AG04450 (cell line): ENCODE measurements around the gene TERB1. TPM values are rescaled to one million over a fixed set of nuclear protein-coding genes. Genes with fewer than 3 reads are reported as not detected.

Experiments used
- CTCF ChIA-PET: fragments of 300-600, 350-600 bp; formaldehyde crosslinking; extraction: SDS; loops from one replicate; lab custom pipeline; 2022; ENCODE audit warnings: antibody characterized with exemption, inconsistent platforms; lab: Charles Lee
- POLR2A ChIA-PET: fragments of 350-600 bp; formaldehyde crosslinking; extraction: SDS; loops from one replicate; lab custom pipeline; 2021; ENCODE audit warnings: antibody characterized with exemption, inconsistent platforms; lab: Yijun Ruan, JAX
- DNase-seq: peaks from one replicate; pipeline ENCODE4 v3.0.0-alpha.2; 2011; ENCODE audit warnings: low read depth, low spot score
- H3K27ac ChIP-seq: one replicate; pipeline ENCODE4 v1.5.1; 2012; ENCODE audit warnings: low read depth, low read length, control low read depth
- H3K27me3 ChIP-seq: one replicate; pipeline ENCODE4 v1.6.0; 2012; ENCODE audit warnings: low read length; ENCODE audit not compliant: control insufficient read depth, insufficient read depth
- H3K4me3 ChIP-seq: 2 replicates; pipeline ENCODE4 v1.5.1; 2011; ENCODE audit warnings: mild to moderate bottlenecking, low read depth, low read length, control low read depth
- H3K9me3 ChIP-seq: 2 replicates; pipeline ENCODE4 v1.5.1; 2012; ENCODE audit warnings: low read length; ENCODE audit not compliant: control insufficient read depth, insufficient read depth
- polyA plus RNA-seq: library from polyadenylated mRNA; depleted of rRNA; stranded (reverse); fragments of >200 nt; gene quantifications from 2 replicates; pipeline ENCODE4 v1.2.3, GENCODE V29; 2011
- TF ChIP-seq, protein P1 (sequence below): IDR thresholded peaks from 2 replicates; pipeline ENCODE4 v1.5.1; 2011; ENCODE audit warnings: low read depth, low read length, control low read depth, inconsistent platforms

Gene TERB1
- polyA plus RNA-seq, 1 experiment, result not detected

DNA sequence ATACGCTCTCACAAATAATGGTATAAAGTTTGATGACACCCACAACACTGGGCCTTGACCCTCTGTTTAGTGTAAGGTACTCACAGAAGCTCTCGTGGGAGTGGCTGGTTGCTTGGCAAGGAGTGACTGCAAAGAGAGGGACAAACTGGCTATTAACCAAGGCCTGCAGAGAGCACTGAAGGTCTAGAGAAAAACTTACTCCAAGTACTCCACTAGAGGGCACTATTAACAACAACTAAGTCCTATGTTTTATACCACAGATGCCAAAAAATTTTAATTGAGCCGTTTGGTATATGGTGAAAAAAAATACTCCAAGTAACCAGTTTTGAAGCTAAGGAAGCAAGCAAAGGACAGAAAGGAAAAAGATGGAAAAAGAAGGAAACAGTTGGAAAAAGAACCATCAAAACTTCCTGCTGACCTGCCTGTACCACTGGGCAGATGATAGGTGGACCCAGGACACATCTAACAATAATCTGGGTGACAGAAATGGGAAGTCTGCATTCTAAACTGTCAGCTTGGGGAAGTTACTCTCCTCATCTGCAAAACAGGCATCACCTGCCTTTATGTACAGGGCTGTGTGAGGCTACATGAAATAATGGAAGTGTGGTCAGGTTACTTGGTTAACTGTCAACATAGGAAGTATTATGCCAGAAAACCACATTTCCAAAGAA is 73.1 kb downstream of the TERB1 start:
- TF ChIP-seq, protein P1, sequence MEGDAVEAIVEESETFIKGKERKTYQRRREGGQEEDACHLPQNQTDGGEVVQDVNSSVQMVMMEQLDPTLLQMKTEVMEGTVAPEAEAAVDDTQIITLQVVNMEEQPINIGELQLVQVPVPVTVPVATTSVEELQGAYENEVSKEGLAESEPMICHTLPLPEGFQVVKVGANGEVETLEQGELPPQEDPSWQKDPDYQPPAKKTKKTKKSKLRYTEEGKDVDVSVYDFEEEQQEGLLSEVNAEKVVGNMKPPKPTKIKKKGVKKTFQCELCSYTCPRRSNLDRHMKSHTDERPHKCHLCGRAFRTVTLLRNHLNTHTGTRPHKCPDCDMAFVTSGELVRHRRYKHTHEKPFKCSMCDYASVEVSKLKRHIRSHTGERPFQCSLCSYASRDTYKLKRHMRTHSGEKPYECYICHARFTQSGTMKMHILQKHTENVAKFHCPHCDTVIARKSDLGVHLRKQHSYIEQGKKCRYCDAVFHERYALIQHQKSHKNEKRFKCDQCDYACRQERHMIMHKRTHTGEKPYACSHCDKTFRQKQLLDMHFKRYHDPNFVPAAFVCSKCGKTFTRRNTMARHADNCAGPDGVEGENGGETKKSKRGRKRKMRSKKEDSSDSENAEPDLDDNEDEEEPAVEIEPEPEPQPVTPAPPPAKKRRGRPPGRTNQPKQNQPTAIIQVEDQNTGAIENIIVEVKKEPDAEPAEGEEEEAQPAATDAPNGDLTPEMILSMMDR, result peak; percentile 66
- CTCF ChIA-PET, result interaction anchor here (0.5 to 3.7 kb wide), 41 partner anchors 9 to 324 kb away, joined by 3 to 59 read pairs (median 5); partner anchors contain the start of genes CMTM4, DYNC1LI2 and NAE1
- Histone ChIP-seq H3K27ac (no peak overlapping the region), H3K9me3 (no peaks in the 10 kb centered on the region), H3K4me3 (no peak overlapping the region), H3K27me3 (no peaks in the 10 kb centered on the region)
- no peak for DNase-seq
- POLR2A ChIA-PET, result interaction anchor here (1.5 kb wide), 1 partner anchor 13 kb away, joined by 5 read pairs; no protein-coding TSS in a partner anchor

DNA sequence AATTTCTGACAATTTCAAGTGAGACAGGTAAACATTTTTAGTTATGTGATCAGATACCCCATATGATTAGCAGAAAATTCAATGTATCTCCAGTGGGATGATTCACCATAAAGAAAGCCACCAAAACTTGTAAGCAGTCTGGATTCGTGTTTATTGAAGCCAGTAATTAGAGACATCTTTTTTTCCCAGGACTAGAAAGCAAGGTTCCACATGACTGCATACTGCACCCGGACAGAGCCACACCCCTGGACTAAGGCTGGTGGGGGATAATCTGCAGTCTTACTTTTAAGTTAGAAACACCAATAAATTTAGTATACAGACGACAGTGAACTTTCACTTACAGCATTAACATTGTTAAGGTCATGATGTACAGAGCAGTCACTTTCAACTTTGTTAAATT is 80.6 kb downstream of the TERB1 start:
- Histone ChIP-seq H3K9me3 (no peaks in the 10 kb centered on the region), H3K27ac (no peak overlapping the region), H3K4me3 (no peak overlapping the region), H3K27me3 (no peaks in the 10 kb centered on the region)
- TF ChIP-seq, protein P1, result no peak
- ChIA-PET POLR2A (no interaction called here), CTCF (interaction anchor here (0.6 kb wide), 1 partner anchor 117 kb away, joined by 3 read pairs; no protein-coding TSS in a partner anchor)
- no peak for DNase-seq

DNA sequence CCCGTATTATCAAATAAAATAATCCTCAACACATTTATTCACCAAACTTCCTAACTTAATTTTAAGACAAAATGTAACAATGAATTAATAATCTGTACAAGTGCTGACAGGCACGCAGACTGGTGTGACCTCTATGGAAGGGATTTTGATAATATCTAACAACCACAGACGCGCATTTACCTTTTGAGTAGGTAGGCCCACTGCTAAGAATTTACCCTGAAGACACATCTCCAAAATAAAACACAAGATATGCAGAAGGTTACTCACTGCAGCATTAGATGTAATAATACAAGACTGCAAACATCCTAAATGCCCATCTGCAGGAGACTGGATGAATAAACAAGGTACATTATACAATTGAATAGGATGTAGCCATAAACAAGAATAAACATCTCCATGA is 82.1 kb downstream of the TERB1 start:
- TF ChIP-seq, protein P1, result no peak
- no peaks in the 10 kb centered on the region for H3K9me3 ChIP-seq
- ChIA-PET CTCF (interaction anchor here (3.6 kb wide), 1 partner anchor 8 kb away, joined by 27 read pairs; no protein-coding TSS in a partner anchor), POLR2A (no interaction called here)
- H3K27ac ChIP-seq, result no peak overlapping the region
- H3K27me3 ChIP-seq, result no peaks in the 10 kb centered on the region
- DNase-seq, result no peak
- H3K4me3 ChIP-seq, result no peak overlapping the region

DNA sequence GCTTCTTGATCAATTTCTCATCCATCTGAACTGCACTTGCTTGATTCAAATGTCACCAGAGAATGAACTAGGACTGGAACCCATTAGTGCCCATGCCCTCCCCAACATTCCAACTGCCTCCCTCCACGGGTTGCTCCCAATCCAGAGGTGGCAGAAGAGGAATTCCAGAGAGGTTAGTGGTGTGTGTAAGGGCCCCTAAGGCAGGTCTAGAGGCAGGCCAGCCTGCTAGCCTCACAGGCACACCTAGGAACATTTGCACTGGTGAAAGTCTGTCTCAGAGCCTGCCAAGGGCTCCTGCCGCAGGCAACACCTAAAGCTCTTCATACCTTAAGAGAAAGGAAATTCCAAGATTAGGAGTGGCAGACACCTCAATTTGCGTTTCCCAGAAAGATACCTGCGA is 83.6 kb downstream of the TERB1 start:
- H3K9me3 ChIP-seq, result no peaks in the 10 kb centered on the region
- CTCF ChIA-PET, result interaction anchor here (1.5 to 3.6 kb wide), 2 partner anchors 10 to 109 kb away, joined by 3 to 27 read pairs; no protein-coding TSS in a partner anchor
- H3K4me3 ChIP-seq, result no peak overlapping the region
- TF ChIP-seq, protein P1, result no peak
- no peak for DNase-seq
- H3K27me3 ChIP-seq, result no peaks in the 10 kb centered on the region
- POLR2A ChIA-PET, result interaction anchor here (0.6 kb wide), 1 partner anchor 157 kb away, joined by 3 read pairs; no protein-coding TSS in a partner anchor
- peak overlapping the region; percentile 68 for H3K27ac ChIP-seq

DNA sequence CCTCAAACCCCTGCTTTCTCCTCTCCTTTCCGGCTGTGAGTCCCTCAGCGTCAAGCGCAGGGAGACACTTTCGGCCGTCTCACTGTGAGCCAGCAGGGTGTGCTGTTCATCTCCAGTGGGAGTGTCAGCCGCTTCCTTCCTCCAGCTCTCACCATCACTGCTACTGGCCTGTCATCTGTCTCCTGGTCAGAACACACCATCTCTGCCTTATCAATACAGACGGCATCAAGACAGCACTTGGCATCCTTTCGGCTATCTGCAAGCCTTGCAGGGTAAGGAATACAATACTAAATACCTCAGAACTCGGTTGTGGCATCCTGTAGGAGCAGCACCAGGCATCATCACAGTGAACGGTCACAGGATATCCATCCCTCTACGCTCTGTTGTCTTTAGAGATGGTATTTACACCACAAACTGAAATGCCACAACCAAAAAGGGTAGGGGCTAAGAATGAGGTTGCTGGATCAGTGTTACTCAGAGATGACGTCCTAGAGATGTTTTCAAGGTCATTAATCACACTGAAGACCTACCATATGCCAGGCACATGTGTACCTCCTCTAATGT is 84.2 kb downstream of the TERB1 start:
- TF ChIP-seq, protein P1, result peak; percentile 77
- CTCF ChIA-PET, result interaction anchor here (0.5 to 3.6 kb wide), 7 partner anchors 10 to 190 kb away, joined by 3 to 27 read pairs (median 4); no protein-coding TSS in a partner anchor
- DNase-seq, result peak; percentile 45
- Histone ChIP-seq H3K9me3 (peaks cover 1% of the 10 kb centered on the region; the same call in 1 of the 2 replicates), H3K27ac (peak overlapping the region; percentile 75), H3K27me3 (no peaks in the 10 kb centered on the region), H3K4me3 (no peak overlapping the region)
- POLR2A ChIA-PET, result no interaction called here
